HFF-Myc (cell line): ENCODE data around the gene MAMLD1.

Source experiments
- DNase-seq: peaks from one replicate; pipeline ENCODE4 v3.0.0-alpha.2; 2011; ENCODE audit warnings: low read depth; ENCODE audit errors: extremely low read depth
- H3K4me3 ChIP-seq: replicated peaks from 2 replicates; pipeline ENCODE4 v1.5.1; 2011; ENCODE audit warnings: low read depth, mild to moderate bottlenecking, control low read depth, low read length
- CTCF ChIP-seq: IDR thresholded peaks from 2 replicates; pipeline ENCODE4 v1.5.1; 2012; ENCODE audit warnings: mild to moderate bottlenecking, low read depth, low read length, control low read depth; ENCODE audit errors: missing control alignments

MAMLD1 gene

DNA sequence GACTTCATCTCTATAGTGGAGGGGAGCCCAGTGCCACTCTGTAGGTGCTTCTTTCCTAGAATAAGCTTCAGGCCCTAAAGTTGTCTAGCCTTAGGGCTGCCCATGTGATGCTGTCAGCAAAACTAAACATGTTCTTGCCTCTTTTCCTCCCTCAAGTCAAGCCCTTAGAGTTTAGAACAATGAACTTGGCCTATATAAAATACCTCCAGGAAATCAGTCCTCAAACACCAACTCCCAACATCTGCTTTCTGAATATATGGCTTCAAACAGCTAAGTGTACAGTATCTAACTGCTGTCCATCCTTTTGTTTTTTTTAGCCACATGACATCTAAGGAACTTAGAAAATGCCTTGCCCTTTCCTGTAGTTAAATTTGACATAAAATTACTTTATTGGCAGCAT lies 91.0 kb downstream of the MAMLD1 start:
- no peak for TF ChIP-seq CTCF
- H3K4me3 ChIP-seq: no peak overlapping the region
- no peak for DNase-seq

DNA sequence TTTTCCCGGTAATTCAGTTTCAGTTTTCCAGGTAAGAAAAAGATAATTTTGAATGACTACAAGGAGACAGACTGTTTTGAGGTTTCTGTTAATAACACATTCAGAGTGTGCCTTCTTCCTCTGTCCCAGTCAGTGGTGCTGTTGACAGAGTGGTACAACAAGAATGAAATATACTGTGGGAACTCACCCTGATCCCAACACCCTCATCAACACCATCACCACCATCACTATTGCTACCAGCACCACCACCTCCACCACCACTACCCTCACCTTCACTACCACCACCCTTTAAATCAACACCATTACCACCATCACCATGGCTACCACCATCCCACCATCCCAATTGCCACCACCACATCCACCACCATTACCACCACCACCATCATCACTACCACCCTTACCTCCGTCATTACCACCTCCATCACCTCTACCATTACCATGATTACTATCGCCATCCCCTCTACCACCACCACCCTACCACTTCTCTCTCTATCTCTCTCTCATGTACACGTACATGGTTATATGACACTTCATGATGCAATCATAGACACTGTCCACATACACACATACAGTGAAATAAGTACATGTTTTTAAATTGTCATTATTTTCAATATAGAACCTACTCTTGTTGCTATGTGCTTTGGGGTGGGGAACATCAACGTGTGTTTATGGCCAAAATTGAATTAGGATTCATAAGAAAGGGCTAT lies 91.5 kb downstream of the MAMLD1 start:
- TF ChIP-seq CTCF: no peak
- no peak overlapping the region for H3K4me3 ChIP-seq
- DNase-seq: no peak

DNA sequence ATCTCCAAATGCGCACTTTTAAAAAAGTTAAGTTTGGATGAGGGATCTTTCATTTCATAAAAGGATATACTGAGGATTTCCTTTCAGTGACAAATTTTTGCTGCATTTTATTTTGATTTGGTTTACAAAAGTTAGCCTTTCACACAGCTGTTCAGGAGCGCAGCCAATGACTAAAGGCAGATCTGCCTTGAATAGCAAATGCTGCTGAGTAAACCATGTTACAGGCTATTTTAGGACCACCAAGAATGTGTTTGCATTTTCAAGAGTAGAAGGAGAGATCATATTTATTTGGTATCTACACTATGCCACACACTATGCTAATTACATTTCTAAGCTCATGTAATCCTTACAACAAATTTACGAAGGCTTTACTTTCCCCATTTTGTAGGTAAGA lies 92.1 kb downstream of the MAMLD1 start:
- no peak overlapping the region for H3K4me3 ChIP-seq
- no peak for DNase-seq
- no peak for TF ChIP-seq CTCF

- no peak for TF ChIP-seq CTCF
- H3K4me3 ChIP-seq: no peak overlapping the region
- no peak for DNase-seq
Measured at GRCh38 chrX:150456466-150456865, 93.3 kb downstream of the MAMLD1 start.

DNA sequence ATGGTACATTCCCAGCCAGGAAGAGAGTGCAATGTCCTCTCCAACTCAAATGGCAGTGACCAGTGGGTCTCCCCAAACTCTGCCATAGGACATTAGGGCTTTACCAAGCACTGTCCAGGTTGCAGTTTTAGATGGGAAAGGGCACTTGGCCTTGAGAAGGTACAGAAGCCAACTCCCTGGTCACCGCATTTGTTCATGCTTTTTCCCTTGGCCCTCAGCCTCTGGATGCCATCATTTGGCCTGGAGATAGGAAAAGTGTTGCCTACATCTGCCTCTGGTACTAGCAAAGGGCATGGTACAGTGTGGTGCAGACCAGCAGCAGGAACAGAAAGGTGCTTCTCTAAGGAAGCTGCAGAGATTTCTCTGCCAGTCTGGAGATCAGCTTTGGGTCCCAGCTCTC lies 93.8 kb downstream of the MAMLD1 start:
- no peak overlapping the region for H3K4me3 ChIP-seq
- TF ChIP-seq CTCF: no peak
- no peak for DNase-seq

DNA sequence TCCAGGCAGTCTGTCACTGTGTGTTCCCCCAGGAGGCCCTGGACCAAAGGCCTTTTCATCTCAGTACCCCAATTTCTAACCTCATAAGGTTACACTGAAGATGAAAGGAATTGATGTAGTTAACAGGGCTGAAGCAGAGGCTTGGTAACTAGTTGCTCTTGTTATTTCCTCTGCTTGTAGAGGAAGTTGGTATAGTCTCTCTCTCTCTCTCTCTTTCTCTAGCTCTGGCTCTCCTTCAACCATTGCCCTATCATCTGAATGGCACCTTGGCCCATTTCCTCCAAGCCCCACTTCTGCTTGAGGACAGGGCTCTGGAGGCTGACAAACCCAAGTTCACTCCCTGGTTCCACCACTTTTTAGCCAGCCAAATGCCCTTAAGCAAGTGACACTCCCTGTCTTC lies 96.1 kb downstream of the MAMLD1 start:
- TF ChIP-seq CTCF: no peak
- no peak for DNase-seq
- no peak overlapping the region for H3K4me3 ChIP-seq

- TF ChIP-seq CTCF: no peak
- no peak overlapping the region for H3K4me3 ChIP-seq
- no peak for DNase-seq
Measured at GRCh38 chrX:150460063-150460462, 96.9 kb downstream of the MAMLD1 start.
